OCI-LY1 (cell line): ENCODE results near the gene ADD2.

Experiments
- H2AFZ ChIP-seq: fragments of 200-600 bp; sonication (generic), shearing (Covaris generic); 2 replicates; pipeline ENCODE4 v1.6.0; 2014; ENCODE audit warnings: antibody characterized with exemption, mild to moderate bottlenecking, low read length
- H3F3A ChIP-seq: fragments of 200-600 bp; sonication (generic), shearing (Covaris generic); 2 replicates; pipeline ENCODE4 v1.6.0; 2014; ENCODE audit warnings: mild to moderate bottlenecking, antibody characterized with exemption, low read length, moderate library complexity; ENCODE audit not compliant: insufficient read depth
- H3K27ac ChIP-seq: fragments of 200-600 bp; sonication (generic); 2 replicates; pipeline ENCODE4 v1.5.1; 2014; ENCODE audit warnings: low read length, mixed run types, mild to moderate bottlenecking, low read depth; ENCODE audit not compliant: poor library complexity, severe bottlenecking
- H3K27me3 ChIP-seq: fragments of 200-600 bp; sonication (generic); 2 replicates; pipeline ENCODE4 v1.6.0; 2014; ENCODE audit warnings: antibody characterized with exemption, mild to moderate bottlenecking, low read length, moderate library complexity; ENCODE audit not compliant: insufficient read depth
- H3K36me3 ChIP-seq: fragments of 200-600 bp; sonication (generic); 2 replicates; pipeline ENCODE4 v1.6.1; 2014; ENCODE audit warnings: mild to moderate bottlenecking, antibody characterized with exemption, low read length, moderate library complexity, mixed read lengths; ENCODE audit not compliant: insufficient read depth
- H3K4me1 ChIP-seq: fragments of 200-600 bp; sonication (generic); 2 replicates; pipeline ENCODE4 v1.5.1; 2014; ENCODE audit warnings: mild to moderate bottlenecking, low read length, moderate library complexity; ENCODE audit not compliant: insufficient read depth, severe bottlenecking
- H3K4me2 ChIP-seq: fragments of 200-600 bp; sonication (generic), shearing (Covaris generic); 2 replicates; pipeline ENCODE4 v1.6.1; 2014; ENCODE audit warnings: low read length
- H3K4me3 ChIP-seq: fragments of 200-600 bp; sonication (generic); 2 replicates; pipeline ENCODE4 v1.5.1; 2014; ENCODE audit warnings: low read length, low read depth, mild to moderate bottlenecking, mixed read lengths; ENCODE audit not compliant: poor library complexity, severe bottlenecking
- H3K79me2 ChIP-seq: fragments of 200-600 bp; shearing (Covaris generic); 2 replicates; pipeline ENCODE4 v1.6.1; 2016; ENCODE audit warnings: mixed run types, low read length, mixed read lengths; ENCODE audit not compliant: insufficient read depth
- H3K9ac ChIP-seq: fragments of 200-600 bp; sonication (generic), shearing (Covaris generic); 2 replicates; pipeline ENCODE4 v1.6.1; 2014; ENCODE audit warnings: mild to moderate bottlenecking, low read length, mixed read lengths
- H3K9me2 ChIP-seq: fragments of 200-600 bp; sonication (generic), shearing (Covaris generic); 2 replicates; pipeline ENCODE4 v1.6.1; 2014; ENCODE audit warnings: low read depth, mild to moderate bottlenecking, low read length, mixed read lengths
- H3K9me3 ChIP-seq: fragments of 200-600 bp; shearing (Covaris generic); 2 replicates; pipeline ENCODE4 v1.6.1; 2014; ENCODE audit warnings: low read length, mixed read lengths
- H4K20me1 ChIP-seq: fragments of 200-600 bp; sonication (generic), shearing (Covaris generic); 2 replicates; pipeline ENCODE4 v1.6.0; 2016; ENCODE audit warnings: mild to moderate bottlenecking, low read length; ENCODE audit not compliant: insufficient read depth
- CTCF ChIP-seq: fragments of 200-600 bp; sonication (generic), shearing (Covaris generic); IDR thresholded peaks from 2 replicates; pipeline ENCODE4 v1.5.1; 2017; ENCODE audit warnings: mild to moderate bottlenecking, antibody characterized with exemption, low read length, moderate library complexity, mixed read lengths
- EZH2 ChIP-seq: fragments of 200-600 bp; sonication (generic), shearing (Covaris generic); IDR thresholded peaks from 2 replicates; pipeline ENCODE4 v1.8.0; 2017; ENCODE audit warnings: borderline replicate concordance, mixed run types, mild to moderate bottlenecking, antibody characterized with exemption, low read length, moderate library complexity, mixed read lengths

Gene ADD2

GRCh38 chr2:70709275-70710037 is 58.5 kb downstream of the ADD2 start:
- H3K4me1 ChIP-seq = no peaks in the 10 kb centered on the region
- no peak overlapping the region for H2AFZ ChIP-seq
- H3K79me2 ChIP-seq = no peaks in the 10 kb centered on the region
- H3F3A ChIP-seq = no peaks in the 10 kb centered on the region
- H4K20me1 ChIP-seq = no peaks in the 10 kb centered on the region
- H3K9ac ChIP-seq = no peak overlapping the region
- H3K9me3 ChIP-seq = no peaks in the 10 kb centered on the region
- H3K4me3 ChIP-seq = no peak overlapping the region
- no peaks in the 10 kb centered on the region for H3K9me2 ChIP-seq
- no peak overlapping the region for H3K27ac ChIP-seq
- no peaks in the 10 kb centered on the region for H3K27me3 ChIP-seq
- TF ChIP-seq CTCF (no peak), EZH2 (no peak)
- H3K4me2 ChIP-seq = no peak overlapping the region
- no peaks in the 10 kb centered on the region for H3K36me3 ChIP-seq

DNA sequence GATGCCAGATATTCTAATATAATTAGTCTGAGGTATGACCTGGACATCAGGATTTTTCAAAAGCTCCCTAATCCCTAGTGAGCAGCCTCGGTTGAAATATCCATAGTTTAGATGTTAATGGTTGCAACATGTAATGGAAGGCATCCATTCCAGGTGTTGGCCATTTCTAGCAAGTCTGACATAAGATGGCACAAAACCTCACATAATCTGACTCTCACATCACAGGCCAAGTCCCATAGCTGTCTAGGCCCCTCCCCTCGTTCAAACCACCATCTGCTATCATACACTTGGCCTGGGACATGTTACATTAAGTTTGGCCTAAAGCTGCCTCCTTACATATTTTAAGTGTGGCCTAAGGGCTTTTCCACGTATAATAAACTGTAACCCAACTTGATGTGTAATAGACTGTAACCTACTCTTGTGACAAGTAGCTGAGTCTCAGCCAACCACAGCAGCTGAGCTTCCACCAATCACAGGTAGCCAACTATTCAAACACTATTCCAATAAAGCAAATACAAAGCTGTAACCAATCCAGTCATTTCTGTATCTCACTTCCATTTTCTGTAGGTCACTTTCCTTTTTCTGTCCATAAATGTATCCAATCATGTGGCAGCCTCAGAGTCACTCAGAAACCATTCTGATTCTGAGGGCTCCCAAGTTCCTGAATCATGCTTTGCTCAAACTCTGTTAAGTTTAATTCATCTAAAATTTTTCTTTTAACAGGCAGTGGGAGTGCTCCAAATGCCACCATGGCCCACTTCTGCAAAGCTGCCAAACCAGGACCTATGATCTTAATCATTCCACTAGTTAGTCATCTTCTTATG is 59.4 kb downstream of the ADD2 start:
- H3K27ac ChIP-seq = no peak overlapping the region
- no peaks in the 10 kb centered on the region for H3K9me3 ChIP-seq
- no peaks in the 10 kb centered on the region for H3K27me3 ChIP-seq
- H3K4me2 ChIP-seq = no peak overlapping the region
- H2AFZ ChIP-seq = no peak overlapping the region
- no peak overlapping the region for H3K9ac ChIP-seq
- H3K79me2 ChIP-seq = no peaks in the 10 kb centered on the region
- no peaks in the 10 kb centered on the region for H3K36me3 ChIP-seq
- no peak overlapping the region for H3K4me3 ChIP-seq
- no peaks in the 10 kb centered on the region for H3F3A ChIP-seq
- TF ChIP-seq CTCF (no peak), EZH2 (no peak)
- no peaks in the 10 kb centered on the region for H4K20me1 ChIP-seq
- no peaks in the 10 kb centered on the region for H3K9me2 ChIP-seq
- no peaks in the 10 kb centered on the region for H3K4me1 ChIP-seq

GRCh38 chr2:70707706-70708105 is 60.3 kb downstream of the ADD2 start:
- H3K4me1 ChIP-seq = no peaks in the 10 kb centered on the region
- H3K79me2 ChIP-seq = no peaks in the 10 kb centered on the region
- H3K4me2 ChIP-seq = no peak overlapping the region
- no peak overlapping the region for H3K27ac ChIP-seq
- no peaks in the 10 kb centered on the region for H3K27me3 ChIP-seq
- no peak overlapping the region for H3K9ac ChIP-seq
- H3K36me3 ChIP-seq = no peaks in the 10 kb centered on the region
- H3F3A ChIP-seq = no peaks in the 10 kb centered on the region
- H3K9me2 ChIP-seq = no peaks in the 10 kb centered on the region
- H4K20me1 ChIP-seq = no peaks in the 10 kb centered on the region
- H3K9me3 ChIP-seq = no peaks in the 10 kb centered on the region
- TF ChIP-seq EZH2 (no peak), CTCF (no peak)
- H3K4me3 ChIP-seq = no peak overlapping the region
- H2AFZ ChIP-seq = no peak overlapping the region
